ENCODE results near the gene STK33. TPM values are rescaled to one million over a fixed set of nuclear protein-coding genes. Genes with fewer than 3 reads are reported as not detected.

The STK33 gene
- total and polyA plus RNA-seq, 2 donors (not counting 3 experiments of a cell fraction or from before 2014, with no cell fraction given): 0.63 to 3.4 TPM

- H3K27me3 ChIP-seq (ENCODE audit: control insufficient read depth in 2 of 2, insufficient read depth in 2 of 2, low read length in 2 of 2): no peaks in the 10 kb centered on the region
- no peaks in the 10 kb centered on the region for H3K79me2 ChIP-seq (ENCODE audit: control insufficient read depth, insufficient read depth, low read length)
- no peak overlapping the region for H2AFZ ChIP-seq (ENCODE audit: low read depth, low read length)
- H3K9me3 ChIP-seq (replicated peaks; ENCODE audit: control insufficient read depth, insufficient read depth, low read length): no peaks in the 10 kb centered on the region
- no peak for DNase-seq (ENCODE audit: low read depth, low spot score)
- ChIA-PET POLR2A (interaction anchor here (0.6 kb wide), 1 partner anchor 347 kb away, joined by 3 read pairs; no protein-coding TSS in a partner anchor), CTCF (no interaction called here)
- intact Hi-C loops (cut with micrococcal nuclease): no loop called here
- no peaks in the 10 kb centered on the region for H3K4me1 ChIP-seq (ENCODE audit: control insufficient read depth, extremely low read depth, insufficient read depth, low read length)
- BruUV-seq (replicated peaks): no TSS peak
- no peak overlapping the region for H3K9ac ChIP-seq (replicated peaks; ENCODE audit: extremely low read depth, insufficient read depth, low read length)
- no peak overlapping the region for H3K4me2 ChIP-seq (ENCODE audit: insufficient read depth, low read length)
- no peaks in the 10 kb centered on the region for H4K20me1 ChIP-seq (replicated peaks; ENCODE audit: control insufficient read depth, extremely low read depth, insufficient read depth, low read length)
- no peak overlapping the region for H3K27ac ChIP-seq (ENCODE audit: insufficient read depth, low read depth, low read length)
- no peaks in the 10 kb centered on the region for H3K9me1 ChIP-seq (replicated peaks; ENCODE audit: control insufficient read depth, extremely low read depth, insufficient read depth, low read length)
- dilution Hi-C loops (cut with MboI; ENCODE audit: extremely low pct_ligation_motif_present, low sequenced_read_pairs): no loop called here
- H3K4me3 ChIP-seq (replicated peaks in 1 of 3; ENCODE audit: insufficient read depth in 1 of 3, low read depth in 1 of 3, low read length in 3 of 3): no peak overlapping the region
- no peaks in the 10 kb centered on the region for H3K36me3 ChIP-seq (ENCODE audit: control insufficient read depth in 2 of 2, extremely low read depth in 1 of 2, insufficient read depth in 2 of 2, low read length in 2 of 2)
- TF ChIP-seq CTCF (IDR thresholded peaks at IDR 0.05; ENCODE audit: extremely low read depth in 1 of 2, insufficient read depth in 1 of 2, low read depth in 1 of 2, low read length in 2 of 2): no peak
- no peak for TF ChIP-seq POLR2AphosphoS5 (IDR thresholded peaks at IDR 0.05; ENCODE audit: insufficient read depth, low read depth, low read length)
- no peak for TF ChIP-seq POLR2A (IDR thresholded peaks at IDR 0.05; ENCODE audit: low read depth, low read length)
- no peak for TF ChIP-seq MYC (IDR thresholded peaks at IDR 0.05; ENCODE audit: low read depth, low read length)
- no peak for TF ChIP-seq GATA2 (IDR thresholded peaks at IDR 0.05; ENCODE audit: insufficient read depth, insufficient read length, low read depth, low read length)
- TF ChIP-seq JUN (IDR thresholded peaks at IDR 0.05; ENCODE audit: borderline replicate concordance, insufficient read depth, insufficient read length, low read depth): no peak
- TF ChIP-seq MAX (IDR thresholded peaks at IDR 0.05; ENCODE audit: insufficient read depth, insufficient read length): no peak
- TF ChIP-seq FOS (IDR thresholded peaks at IDR 0.05; ENCODE audit: borderline replicate concordance, insufficient read depth, low read length): no peak
- no peak for TF ChIP-seq EZH2 (IDR thresholded peaks at IDR 0.05; ENCODE audit: borderline replicate concordance, low read depth, low read length, severe bottlenecking)
- FAIRE-seq: no peak
These were observed 81.5 kb downstream of the STK33 start for GRCh38 chr11:8512547-8512946.
